Stomach (tissue), 4 donors: ENCODE results near the gene MARCHF10.

Experiments
- POLR2AphosphoS5 ChIP-seq, 3 donors: sonication (generic); formaldehyde crosslinking; IDR thresholded peaks; one replicate each; pipeline ENCODE4 v1.6.1; 2016; ENCODE audit warnings: antibody characterized with exemption in 3 of 3
- TF ChIP-seq, protein P1 (sequence below), 7 experiments: fragments of 450-650 bp in 4 of 7; fragments of 200-600 bp in 3 of 7; sonication (generic) in 3 of 7; IDR thresholded peaks; one replicate each; pipeline ENCODE4 v1.5.1; 2016 to 2019; ENCODE audit warnings: antibody characterized with exemption in 7 of 7, control low read depth in 2 of 7, mild to moderate bottlenecking in 1 of 7

DNA sequence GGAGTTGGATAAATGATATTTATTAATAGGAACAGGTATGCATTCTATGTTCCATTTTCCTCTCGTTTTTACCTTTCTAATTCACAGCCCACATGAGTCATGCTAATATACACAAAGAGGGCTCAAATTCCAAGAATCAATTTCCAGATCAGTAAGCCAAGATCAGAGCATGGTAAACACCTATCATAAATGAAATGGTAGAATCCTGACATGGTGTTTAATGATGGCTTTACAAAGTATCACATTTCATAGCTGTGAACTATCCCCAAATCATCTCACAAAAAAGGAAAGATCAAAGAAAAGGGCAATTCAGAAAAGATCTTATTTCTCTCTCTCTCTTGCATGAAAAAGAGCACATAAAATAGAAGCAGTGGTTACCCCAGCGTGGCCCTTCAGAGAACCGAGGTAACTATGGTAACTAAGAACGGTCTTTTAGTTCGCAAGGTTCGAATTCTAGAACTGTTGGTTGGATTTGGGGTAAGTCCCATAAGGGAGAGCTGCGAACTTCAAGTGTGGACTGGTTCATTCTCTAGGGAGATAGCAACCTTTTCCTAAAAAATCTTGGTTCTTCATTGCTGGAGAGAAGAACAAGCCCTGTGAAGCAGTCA is 73.0 kb downstream of the MARCHF10 start:
- TF ChIP-seq, protein P1, sequence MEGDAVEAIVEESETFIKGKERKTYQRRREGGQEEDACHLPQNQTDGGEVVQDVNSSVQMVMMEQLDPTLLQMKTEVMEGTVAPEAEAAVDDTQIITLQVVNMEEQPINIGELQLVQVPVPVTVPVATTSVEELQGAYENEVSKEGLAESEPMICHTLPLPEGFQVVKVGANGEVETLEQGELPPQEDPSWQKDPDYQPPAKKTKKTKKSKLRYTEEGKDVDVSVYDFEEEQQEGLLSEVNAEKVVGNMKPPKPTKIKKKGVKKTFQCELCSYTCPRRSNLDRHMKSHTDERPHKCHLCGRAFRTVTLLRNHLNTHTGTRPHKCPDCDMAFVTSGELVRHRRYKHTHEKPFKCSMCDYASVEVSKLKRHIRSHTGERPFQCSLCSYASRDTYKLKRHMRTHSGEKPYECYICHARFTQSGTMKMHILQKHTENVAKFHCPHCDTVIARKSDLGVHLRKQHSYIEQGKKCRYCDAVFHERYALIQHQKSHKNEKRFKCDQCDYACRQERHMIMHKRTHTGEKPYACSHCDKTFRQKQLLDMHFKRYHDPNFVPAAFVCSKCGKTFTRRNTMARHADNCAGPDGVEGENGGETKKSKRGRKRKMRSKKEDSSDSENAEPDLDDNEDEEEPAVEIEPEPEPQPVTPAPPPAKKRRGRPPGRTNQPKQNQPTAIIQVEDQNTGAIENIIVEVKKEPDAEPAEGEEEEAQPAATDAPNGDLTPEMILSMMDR (IDR thresholded peaks at IDR 0.05), result no peak
- no peak for TF ChIP-seq POLR2AphosphoS5 (IDR thresholded peaks at IDR 0.05)
